DND-41 (cell line): ENCODE results near the gene LAPTM5.

Experiments used
- ATAC-seq: fragments of 200-7000 bp; cut with Tn5 transposase; 3 replicates; pipeline ENCODE4 v1.9.1; 2021; ENCODE audit warnings: low read depth; ENCODE audit not compliant: insufficient read depth
- DNase-seq: peaks from one replicate; pipeline ENCODE4 v3.0.0-alpha.2; 2020
- H2AFZ ChIP-seq: 2 replicates; pipeline ENCODE4 v1.6.0; 2012; ENCODE audit warnings: low read depth, low read length
- H3K27ac ChIP-seq: 2 replicates; pipeline ENCODE4 v1.5.1; 2012; ENCODE audit warnings: low read length, inconsistent platforms
- H3K27me3 ChIP-seq: fragments of 200-600 bp; sonication (generic); 2 replicates; pipeline ENCODE4 v1.6.0; 2012; ENCODE audit warnings: low read length, mild to moderate bottlenecking, inconsistent platforms; ENCODE audit not compliant: insufficient read depth, poor library complexity
- H3K36me3 ChIP-seq: 2 replicates; pipeline ENCODE4 v1.5.1; 2012; ENCODE audit warnings: low read length, inconsistent platforms; ENCODE audit not compliant: insufficient read depth
- H3K4me1 ChIP-seq: 2 replicates; pipeline ENCODE4 v1.5.1; 2012; ENCODE audit warnings: mild to moderate bottlenecking, low read length; ENCODE audit not compliant: insufficient read depth
- H3K4me2 ChIP-seq: 2 replicates; pipeline ENCODE4 v1.6.0; 2012; ENCODE audit warnings: mild to moderate bottlenecking, moderate library complexity, low read length, inconsistent platforms; ENCODE audit not compliant: insufficient read depth
- H3K4me3 ChIP-seq, 2 experiments: fragments of 200-600 bp in 1 of 2; shearing (Covaris generic) in 1 of 2; 2 replicates each; pipeline ENCODE4 v1.5.1; 2012 to 2016; ENCODE audit warnings: inconsistent platforms in 2 of 2, low read length in 2 of 2, mild to moderate bottlenecking in 2 of 2, low read depth in 1 of 2, moderate library complexity in 1 of 2
- H3K79me2 ChIP-seq: 2 replicates; pipeline ENCODE4 v1.6.0; 2012; ENCODE audit warnings: low read length, inconsistent platforms; ENCODE audit not compliant: insufficient read depth
- H3K9ac ChIP-seq: 2 replicates; pipeline ENCODE4 v1.6.0; 2012; ENCODE audit warnings: low read depth, mild to moderate bottlenecking, inconsistent platforms, low read length, moderate library complexity
- H3K9me3 ChIP-seq: 2 replicates; pipeline ENCODE4 v1.5.1; 2012; ENCODE audit warnings: low read length, moderate library complexity, mild to moderate bottlenecking, inconsistent platforms; ENCODE audit not compliant: insufficient read depth, severe bottlenecking
- H4K20me1 ChIP-seq: 2 replicates; pipeline ENCODE4 v1.6.0; 2012; ENCODE audit warnings: low read length; ENCODE audit not compliant: insufficient read depth
- CTCF ChIP-seq: IDR thresholded peaks from 2 replicates; pipeline ENCODE4 v1.5.1; 2012; ENCODE audit warnings: borderline replicate concordance, low read length, moderate library complexity, mild to moderate bottlenecking; ENCODE audit not compliant: poor library complexity, severe bottlenecking; ENCODE audit errors: extremely low read depth
- EZH2 ChIP-seq: IDR thresholded peaks from 3 replicates; pipeline ENCODE4 v1.6.1; 2012; ENCODE audit warnings: borderline replicate concordance, low read depth, mild to moderate bottlenecking, moderate library complexity, low read length, inconsistent platforms; ENCODE audit not compliant: severe bottlenecking

LAPTM5 gene

GRCh38 chr1:30762930-30763650, 5.5 kb upstream of the LAPTM5 start:
- peaks cover 5% of the 10 kb centered on the region; the same call in 1 of the 2 replicates for H3K4me1 ChIP-seq
- no peak for ATAC-seq
- no peaks in the 10 kb centered on the region for H3K36me3 ChIP-seq
- no peaks in the 10 kb centered on the region for H3K27me3 ChIP-seq
- no peaks in the 10 kb centered on the region for H3K79me2 ChIP-seq
- no peak for DNase-seq
- no peak overlapping the region for H3K4me3 ChIP-seq
- no peak overlapping the region for H3K9ac ChIP-seq
- no peak overlapping the region for H3K4me2 ChIP-seq
- TF ChIP-seq EZH2 (no peak), CTCF (no peak)
- H3K9me3 ChIP-seq = no peaks in the 10 kb centered on the region
- no peak overlapping the region for H2AFZ ChIP-seq
- no peaks in the 10 kb centered on the region for H4K20me1 ChIP-seq
- no peak overlapping the region for H3K27ac ChIP-seq

GRCh38 chr1:30762152-30762929, 4.8 kb upstream of the LAPTM5 start:
- Histone ChIP-seq H2AFZ (no peak overlapping the region), H3K4me2 (no peak overlapping the region), H3K9me3 (no peaks in the 10 kb centered on the region), H3K4me1 (peaks cover 12% of the 10 kb centered on the region), H3K4me3 (no peak overlapping the region), H3K36me3 (no peaks in the 10 kb centered on the region), H3K79me2 (no peaks in the 10 kb centered on the region), H4K20me1 (no peaks in the 10 kb centered on the region), H3K27ac (no peak overlapping the region), H3K27me3 (no peaks in the 10 kb centered on the region), H3K9ac (no peak overlapping the region)
- no peak for ATAC-seq
- no peak for TF ChIP-seq CTCF
- no peak for TF ChIP-seq EZH2
- no peak for DNase-seq

- no peaks in the 10 kb centered on the region for H3K27me3 ChIP-seq
- H3K27ac ChIP-seq = no peak overlapping the region
- H2AFZ ChIP-seq = no peak overlapping the region
- no peak overlapping the region for H3K4me3 ChIP-seq
- TF ChIP-seq EZH2 = no peak
- TF ChIP-seq CTCF = no peak
- ATAC-seq (no peak), DNase-seq (no peak)
- no peaks in the 10 kb centered on the region for H4K20me1 ChIP-seq
- no peaks in the 10 kb centered on the region for H3K79me2 ChIP-seq
- no peaks in the 10 kb centered on the region for H3K9me3 ChIP-seq
- H3K9ac ChIP-seq = no peak overlapping the region
- no peaks in the 10 kb centered on the region for H3K36me3 ChIP-seq
- H3K4me2 ChIP-seq = no peak overlapping the region
- H3K4me1 ChIP-seq = peaks cover 20% of the 10 kb centered on the region
Observed at GRCh38 chr1:30761381-30762151, 4.0 kb upstream of the LAPTM5 start.
